NB4 (cell line): Measurements from ENCODE around the gene MPZL1.

Source experiments
- DNase-seq: peaks from one replicate; pipeline ENCODE4 v3.0.0; 2010; ENCODE audit warnings: low read depth
- H3K4me3 ChIP-seq: one replicate; pipeline ENCODE4 v1.5.1; 2011; ENCODE audit warnings: mild to moderate bottlenecking, low read depth, low read length, moderate library complexity
- MYC ChIP-seq: IDR thresholded peaks from 2 replicates; pipeline ENCODE4 v1.6.1; 2011; ENCODE audit warnings: low read depth, low read length
- POLR2A ChIP-seq: IDR thresholded peaks from 2 replicates; pipeline ENCODE4 v1.6.1; 2011; ENCODE audit warnings: mild to moderate bottlenecking; ENCODE audit not compliant: insufficient read length; ENCODE audit errors: extremely low read depth
- TF ChIP-seq, protein P1 (sequence below): IDR thresholded peaks from one replicate; pipeline ENCODE4 v1.5.1; 2012; ENCODE audit warnings: low read depth, low read length
- TF ChIP-seq, protein P2 (sequence below): IDR thresholded peaks from 2 replicates; pipeline ENCODE4 v1.6.1; 2011; ENCODE audit warnings: low read depth, low read length

MPZL1 gene

DNA sequence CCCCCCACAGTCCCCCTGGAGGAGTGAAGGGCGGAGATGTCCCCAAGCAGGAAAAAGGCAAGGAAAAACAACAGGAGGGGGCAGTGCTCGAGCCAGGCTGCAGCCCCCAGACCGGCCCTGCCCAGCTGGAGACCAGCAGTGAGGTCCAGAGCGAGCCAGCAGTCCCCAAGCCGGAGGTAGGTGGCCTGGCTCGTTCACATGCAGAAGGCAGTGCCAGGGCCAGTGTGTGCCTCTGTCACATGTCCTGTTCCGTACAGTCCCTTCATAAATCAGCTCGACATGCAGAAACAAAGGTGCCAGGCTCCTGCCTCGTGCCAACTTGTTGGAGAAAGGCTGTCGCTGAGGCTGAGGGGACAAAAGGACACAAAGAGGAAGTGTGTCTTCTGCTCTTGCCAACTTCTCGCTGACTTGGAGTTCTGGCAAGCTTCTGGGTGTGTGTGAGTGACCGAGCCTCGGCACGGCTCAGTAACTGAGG, 24.1 kb upstream of the MPZL1 start:
- no peak overlapping the region for H3K4me3 ChIP-seq
- no peak for DNase-seq
- TF ChIP-seq, protein P1, sequence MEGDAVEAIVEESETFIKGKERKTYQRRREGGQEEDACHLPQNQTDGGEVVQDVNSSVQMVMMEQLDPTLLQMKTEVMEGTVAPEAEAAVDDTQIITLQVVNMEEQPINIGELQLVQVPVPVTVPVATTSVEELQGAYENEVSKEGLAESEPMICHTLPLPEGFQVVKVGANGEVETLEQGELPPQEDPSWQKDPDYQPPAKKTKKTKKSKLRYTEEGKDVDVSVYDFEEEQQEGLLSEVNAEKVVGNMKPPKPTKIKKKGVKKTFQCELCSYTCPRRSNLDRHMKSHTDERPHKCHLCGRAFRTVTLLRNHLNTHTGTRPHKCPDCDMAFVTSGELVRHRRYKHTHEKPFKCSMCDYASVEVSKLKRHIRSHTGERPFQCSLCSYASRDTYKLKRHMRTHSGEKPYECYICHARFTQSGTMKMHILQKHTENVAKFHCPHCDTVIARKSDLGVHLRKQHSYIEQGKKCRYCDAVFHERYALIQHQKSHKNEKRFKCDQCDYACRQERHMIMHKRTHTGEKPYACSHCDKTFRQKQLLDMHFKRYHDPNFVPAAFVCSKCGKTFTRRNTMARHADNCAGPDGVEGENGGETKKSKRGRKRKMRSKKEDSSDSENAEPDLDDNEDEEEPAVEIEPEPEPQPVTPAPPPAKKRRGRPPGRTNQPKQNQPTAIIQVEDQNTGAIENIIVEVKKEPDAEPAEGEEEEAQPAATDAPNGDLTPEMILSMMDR: no peak
- TF ChIP-seq MYC (no peak), POLR2A (no peak)
- TF ChIP-seq, protein P2, sequence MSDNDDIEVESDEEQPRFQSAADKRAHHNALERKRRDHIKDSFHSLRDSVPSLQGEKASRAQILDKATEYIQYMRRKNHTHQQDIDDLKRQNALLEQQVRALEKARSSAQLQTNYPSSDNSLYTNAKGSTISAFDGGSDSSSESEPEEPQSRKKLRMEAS: no peak

DNA sequence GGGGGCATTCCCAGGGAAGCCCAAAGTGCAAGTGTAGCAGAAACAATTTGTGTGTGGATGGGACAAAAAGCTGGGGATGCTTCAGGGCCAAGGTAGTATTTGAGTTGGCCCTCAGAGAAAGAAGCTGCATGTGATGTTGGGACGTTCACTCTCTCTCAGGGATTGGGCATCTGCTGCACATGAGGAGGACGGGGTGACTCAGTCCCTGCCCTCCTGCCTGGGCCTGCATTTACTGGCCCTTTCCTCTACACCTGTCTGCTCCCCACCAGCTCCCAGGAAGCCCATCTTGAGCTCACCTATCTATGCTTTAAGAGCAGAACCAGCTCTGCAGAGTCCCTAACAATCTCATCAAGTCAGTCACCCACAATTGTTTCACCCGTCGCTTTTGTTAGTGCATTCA, 23.5 kb upstream of the MPZL1 start:
- H3K4me3 ChIP-seq: no peak overlapping the region
- no peak for DNase-seq
- TF ChIP-seq, protein P2: no peak
- TF ChIP-seq, protein P1: no peak
- TF ChIP-seq POLR2A: no peak
- no peak for TF ChIP-seq MYC

DNA sequence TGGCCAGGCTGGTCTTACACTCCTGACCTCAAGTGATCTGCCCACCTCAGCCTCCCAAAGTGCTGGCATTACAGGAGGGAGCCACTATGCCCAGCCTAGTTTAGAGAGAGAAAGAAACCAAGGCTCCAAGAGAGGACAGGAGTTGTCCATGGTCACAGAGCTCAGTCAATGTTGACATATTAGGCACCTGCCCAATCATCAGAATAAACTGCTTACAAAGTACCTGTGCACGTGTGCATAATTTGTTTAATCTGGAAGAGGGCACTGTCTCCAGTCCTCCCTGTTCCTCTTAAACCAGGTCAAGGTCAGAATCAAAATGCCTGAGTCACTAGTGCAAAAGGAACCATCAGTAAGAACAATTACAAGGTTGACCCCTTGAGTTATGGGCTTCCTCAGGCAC, 20.3 kb upstream of the MPZL1 start:
- no peak for DNase-seq
- TF ChIP-seq MYC: no peak
- TF ChIP-seq, protein P2: no peak
- TF ChIP-seq POLR2A: no peak
- TF ChIP-seq, protein P1: no peak

DNA sequence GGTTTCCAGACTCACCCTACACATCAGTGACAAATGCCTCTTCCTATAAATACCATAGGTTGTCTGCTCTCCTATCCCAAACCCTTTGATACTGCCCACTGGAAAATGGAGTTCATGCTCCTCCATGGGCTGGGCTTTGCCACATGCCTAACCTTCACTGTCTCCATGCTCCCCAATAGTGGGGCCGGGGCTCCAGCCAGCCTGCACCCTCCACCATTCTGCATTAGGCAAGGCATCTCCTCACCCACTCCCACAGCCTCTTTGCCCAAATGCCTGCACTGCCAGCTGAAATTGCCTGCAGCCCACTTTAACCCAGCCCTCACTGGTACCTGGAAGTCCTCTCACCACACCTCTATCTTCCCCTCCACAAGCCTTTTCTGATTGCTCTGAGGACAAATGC, 18.2 kb upstream of the MPZL1 start:
- no peak for DNase-seq
- no peak overlapping the region for H3K4me3 ChIP-seq
- no peak for TF ChIP-seq MYC
- TF ChIP-seq POLR2A: no peak
- TF ChIP-seq, protein P1: no peak
- TF ChIP-seq, protein P2: no peak

More for the DNA sequence above, 20.3 kb upstream of the MPZL1 start:
- no peak overlapping the region for H3K4me3 ChIP-seq

DNA sequence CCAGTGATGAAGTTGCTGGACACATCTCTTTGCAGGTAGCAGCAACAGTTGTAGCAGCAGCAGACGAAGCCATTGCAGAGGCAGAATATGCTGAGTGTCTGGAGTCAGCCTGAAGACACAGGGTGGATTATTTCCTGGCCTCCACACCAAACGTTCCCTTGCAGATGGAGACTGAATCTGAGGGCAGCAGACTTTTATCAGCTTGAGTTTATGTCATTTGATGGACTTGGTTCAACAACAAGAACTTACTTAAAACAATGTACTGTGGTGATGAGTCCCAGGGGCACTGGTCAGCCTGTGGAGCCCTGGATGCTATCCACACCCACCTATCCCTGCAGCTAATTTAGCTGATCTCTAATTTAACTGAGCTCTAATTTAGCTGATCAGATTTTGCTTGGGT, 17.1 kb upstream of the MPZL1 start:
- TF ChIP-seq, protein P2: no peak
- TF ChIP-seq, protein P1: no peak
- TF ChIP-seq MYC (no peak), POLR2A (no peak)
- no peak for DNase-seq
- H3K4me3 ChIP-seq: no peak overlapping the region

DNA sequence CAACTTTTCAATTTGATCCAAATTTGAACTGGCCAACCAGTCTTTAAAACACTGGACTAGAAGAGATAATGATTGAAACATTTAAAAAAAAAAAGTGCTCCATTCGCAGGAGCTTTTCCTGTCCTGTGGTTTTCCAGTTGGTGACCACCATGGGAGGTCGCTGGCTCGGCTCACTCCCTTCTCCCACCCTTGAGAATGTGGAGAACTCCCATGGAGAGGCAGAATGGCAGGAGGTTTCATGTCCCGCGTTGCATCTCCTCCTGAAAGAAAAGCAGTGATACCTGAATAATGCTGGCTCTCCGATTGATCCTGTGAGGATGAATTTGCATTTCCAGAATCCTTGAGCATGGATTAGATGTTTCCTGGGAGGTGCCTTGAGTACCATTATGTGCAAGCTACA, 16.5 kb upstream of the MPZL1 start:
- TF ChIP-seq, protein P2: no peak
- TF ChIP-seq, protein P1: no peak
- TF ChIP-seq POLR2A (no peak), MYC (no peak)
- DNase-seq: no peak
- no peak overlapping the region for H3K4me3 ChIP-seq
